Fibroblast of skin of left biceps (primary cell): ENCODE results near the gene PRRT1B.

Experiments
- DNase-seq, 2 experiments: peaks; one replicate each; pipeline ENCODE4 v3.0.0-alpha.2; 2013; ENCODE audit warnings: low read depth in 2 of 2

PRRT1B gene

GRCh38 chr9:131522257-131523085, 22.9 kb upstream of the PRRT1B start:
- DNase-seq = no peak

GRCh38 chr9:131523086-131523388, 22.3 kb upstream of the PRRT1B start:
- DNase-seq = no peak

GRCh38 chr9:131523451-131524435, 21.6 kb upstream of the PRRT1B start:
- DNase-seq = no peak

- peak in 1 of 2 experiments; percentile 15 for DNase-seq
These were observed 20.5 kb upstream of the PRRT1B start for GRCh38 chr9:131524665-131525315.

- DNase-seq = no peak
These were observed 19.4 kb upstream of the PRRT1B start for GRCh38 chr9:131525643-131526565.

GRCh38 chr9:131528186-131528585, 17.1 kb upstream of the PRRT1B start:
- no peak for DNase-seq

GRCh38 chr9:131528886-131529505, 16.3 kb upstream of the PRRT1B start:
- DNase-seq = no peak

- no peak for DNase-seq
These were observed 15.5 kb upstream of the PRRT1B start for GRCh38 chr9:131529597-131530545.

GRCh38 chr9:131530546-131530919, 14.8 kb upstream of the PRRT1B start:
- no peak for DNase-seq

- DNase-seq = peak; percentile 41 to 46
These were observed 14.1 kb upstream of the PRRT1B start, which contains the start of gene UCK1 for GRCh38 chr9:131530920-131531832. TSS of gene UCK1 (minus strand) at chr9:131531263. CDS start at chr9:131531174, 89 bp downstream.

GRCh38 chr9:131534721-131535237, 10.5 kb upstream of the PRRT1B start:
- DNase-seq = no peak

- no peak for DNase-seq
These were observed 7.4 kb upstream of the PRRT1B start for GRCh38 chr9:131537946-131538345.

GRCh38 chr9:131539223-131539923, 6.0 kb upstream of the PRRT1B start:
- DNase-seq = no peak

GRCh38 chr9:131543141-131543540, 2.2 kb upstream of the PRRT1B start:
- no peak for DNase-seq

- no peak for DNase-seq
These were observed 538 bp downstream of the PRRT1B start for GRCh38 chr9:131545786-131546335.

- DNase-seq = no peak
These were observed 1.2 kb downstream of the PRRT1B start for GRCh38 chr9:131546336-131547084.
